SK-N-SH treated with all-trans-retinoic acid at 6 μM for 48 hours (cell line): ENCODE data around the gene FGF11.
"Not testable (repeated sequence)": the region's sequence is repeated elsewhere in the genome, so short reads cannot be mapped to it uniquely, and the experiment has no call there.

ENCODE experiments used
- ATAC-seq: fragments of 200-7000 bp; cut with Tn5 transposase; 3 replicates; pipeline ENCODE4 v1.9.1; 2020; ENCODE audit warnings: mild to moderate bottlenecking, moderate library complexity
- ARNTL ChIP-seq: fragments of 450-650 bp; formaldehyde crosslinking; IDR thresholded peaks from 2 replicates; pipeline ENCODE4 v1.5.0; 2020; ENCODE audit warnings: low read depth, mild to moderate bottlenecking, moderate library complexity, borderline replicate concordance
- BACH2 ChIP-seq: fragments of 250-450 bp; sonication (Bioruptor Pico); IDR thresholded peaks from 2 replicates; pipeline ENCODE4 v1.9.0; 2021; ENCODE audit warnings: mild to moderate bottlenecking, borderline replicate concordance
- ESRRG ChIP-seq: fragments of 250-450 bp; sonication (Bioruptor Pico); IDR thresholded peaks from 2 replicates; pipeline ENCODE4 v1.6.1; 2021; ENCODE audit warnings: mild to moderate bottlenecking
- GLIS3 ChIP-seq: fragments of 250-450 bp; sonication (Bioruptor Pico); IDR thresholded peaks from 2 replicates; pipeline ENCODE4 v1.5.0; 2020; ENCODE audit warnings: mild to moderate bottlenecking, moderate library complexity
- ISL1 ChIP-seq: fragments of 250-450 bp; sonication (Bioruptor Pico); IDR thresholded peaks from 2 replicates; pipeline ENCODE4 v2.1.2; 2022; ENCODE audit warnings: mild to moderate bottlenecking, moderate library complexity
- PPARA ChIP-seq: fragments of 250-450 bp; sonication (Bioruptor Pico); IDR thresholded peaks from 2 replicates; pipeline ENCODE4 v1.5.0; 2020; ENCODE audit warnings: mild to moderate bottlenecking, borderline replicate concordance
- RARB ChIP-seq: fragments of 250-450 bp; sonication (Bioruptor Pico); IDR thresholded peaks from 2 replicates; pipeline ENCODE4 v1.8.0; 2021; ENCODE audit warnings: mild to moderate bottlenecking, moderate library complexity
- SNAI2 ChIP-seq: fragments of 250-450 bp; sonication (Bioruptor Pico); IDR thresholded peaks from 2 replicates; pipeline ENCODE4 v1.5.0; 2020; ENCODE audit warnings: mild to moderate bottlenecking, moderate library complexity
- TCF4 ChIP-seq: fragments of 250-450 bp; sonication (Bioruptor Pico); IDR thresholded peaks from 2 replicates; pipeline ENCODE4 v1.8.0; 2021; ENCODE audit warnings: mild to moderate bottlenecking, moderate library complexity, borderline replicate concordance
- TOX ChIP-seq: fragments of 250-450 bp; sonication (Bioruptor Pico); IDR thresholded peaks from 2 replicates; pipeline ENCODE4 v1.8.0; 2021; ENCODE audit warnings: mild to moderate bottlenecking, moderate library complexity, borderline replicate concordance
- ZC3H10 ChIP-seq: fragments of 250-450 bp; sonication (Bioruptor Pico); IDR thresholded peaks from 2 replicates; pipeline ENCODE4 v1.5.1; 2021; ENCODE audit warnings: mild to moderate bottlenecking, moderate library complexity
- ZFP3 ChIP-seq: fragments of 250-450 bp; sonication (Bioruptor Pico); IDR thresholded peaks from 2 replicates; pipeline ENCODE4 v1.5.0; 2020; ENCODE audit warnings: mild to moderate bottlenecking, moderate library complexity
- ZFP30 ChIP-seq: fragments of 450-650 bp; formaldehyde crosslinking; IDR thresholded peaks from 2 replicates; pipeline ENCODE4 v1.5.0; 2022; ENCODE audit warnings: mild to moderate bottlenecking, moderate library complexity
- ZNF565 ChIP-seq: fragments of 450-650 bp; formaldehyde crosslinking; conservative IDR thresholded peaks from 2 replicates; pipeline ENCODE4 v1.5.0; 2020; ENCODE audit warnings: low read depth, mild to moderate bottlenecking, moderate library complexity
- ZNF70 ChIP-seq: fragments of 450-650 bp; formaldehyde crosslinking; IDR thresholded peaks from 2 replicates; pipeline ENCODE4 v1.5.0; 2020; ENCODE audit warnings: mild to moderate bottlenecking, moderate library complexity
- ZNF8 ChIP-seq: fragments of 450-650 bp; formaldehyde crosslinking; IDR thresholded peaks from 2 replicates; pipeline ENCODE4 v1.5.0; 2020; ENCODE audit warnings: mild to moderate bottlenecking, moderate library complexity
- TF ChIP-seq, protein P1 (sequence below): fragments of 250-450 bp; sonication (Bioruptor Pico); IDR thresholded peaks from 2 replicates; pipeline ENCODE4 v1.8.0; 2020; ENCODE audit warnings: mild to moderate bottlenecking, moderate library complexity, borderline replicate concordance
- TF ChIP-seq, protein P2 (sequence below): fragments of 250-450 bp; sonication (Bioruptor Pico); IDR thresholded peaks from 2 replicates; pipeline ENCODE4 v1.5.0; 2020; ENCODE audit warnings: mild to moderate bottlenecking, moderate library complexity
- TF ChIP-seq, protein P3 (sequence below): fragments of 250-450 bp; sonication (Bioruptor Pico); IDR thresholded peaks from 2 replicates; pipeline ENCODE4 v1.5.1; 2020; ENCODE audit warnings: low read depth, mild to moderate bottlenecking, moderate library complexity
- TF ChIP-seq, protein P4 (sequence below): fragments of 250-450 bp; sonication (Bioruptor Pico); IDR thresholded peaks from 2 replicates; pipeline ENCODE4 v1.5.1; 2021; ENCODE audit warnings: mild to moderate bottlenecking, moderate library complexity

Gene FGF11

DNA sequence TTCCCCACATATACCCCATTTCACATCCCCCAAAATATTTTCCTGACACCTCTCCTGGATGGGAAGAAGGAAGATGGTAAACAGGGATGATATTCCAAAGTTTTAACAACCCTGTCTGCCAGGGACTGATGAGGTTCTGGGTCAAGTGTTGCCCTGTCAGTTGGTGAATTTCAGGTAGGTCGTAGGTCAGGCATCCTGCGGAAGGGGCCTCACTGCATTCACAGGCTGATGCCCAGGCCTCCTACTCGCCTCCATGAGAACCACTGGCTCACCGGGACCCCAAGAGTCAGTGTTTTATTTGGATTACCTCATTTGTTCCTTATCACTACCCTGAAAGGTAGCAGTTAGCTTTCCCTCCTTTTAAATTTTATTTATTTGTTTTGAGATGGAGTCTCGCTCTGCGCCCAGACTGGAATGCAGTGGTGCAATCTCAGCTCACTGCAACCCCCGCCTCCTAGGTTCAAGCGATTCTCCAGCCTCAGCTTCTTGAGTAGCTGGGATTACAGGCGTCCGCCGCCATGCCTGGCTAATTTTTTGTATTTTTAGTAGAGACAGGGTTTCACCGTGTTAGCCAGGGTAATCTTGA is 29.6 kb downstream of the FGF11 start:
- ATAC-seq, result no peak
- TF ChIP-seq TOX (CRISPR knock-in tag) (no peak), ZC3H10 (CRISPR knock-in tag) (no peak), GLIS3 (CRISPR knock-in tag) (no peak), RARB (CRISPR knock-in tag) (no peak), SNAI2 (CRISPR knock-in tag) (no peak), ISL1 (CRISPR knock-in tag) (no peak), ZNF70 (no peak), PPARA (CRISPR knock-in tag) (no peak), ZFP30 (CRISPR knock-in tag) (no peak), ZNF565 (CRISPR knock-in tag) (no peak), ARNTL (CRISPR knock-in tag) (no peak), ZFP3 (CRISPR knock-in tag) (no peak), BACH2 (CRISPR knock-in tag) (no peak), TCF4 (no peak)
- TF ChIP-seq, protein P1, sequence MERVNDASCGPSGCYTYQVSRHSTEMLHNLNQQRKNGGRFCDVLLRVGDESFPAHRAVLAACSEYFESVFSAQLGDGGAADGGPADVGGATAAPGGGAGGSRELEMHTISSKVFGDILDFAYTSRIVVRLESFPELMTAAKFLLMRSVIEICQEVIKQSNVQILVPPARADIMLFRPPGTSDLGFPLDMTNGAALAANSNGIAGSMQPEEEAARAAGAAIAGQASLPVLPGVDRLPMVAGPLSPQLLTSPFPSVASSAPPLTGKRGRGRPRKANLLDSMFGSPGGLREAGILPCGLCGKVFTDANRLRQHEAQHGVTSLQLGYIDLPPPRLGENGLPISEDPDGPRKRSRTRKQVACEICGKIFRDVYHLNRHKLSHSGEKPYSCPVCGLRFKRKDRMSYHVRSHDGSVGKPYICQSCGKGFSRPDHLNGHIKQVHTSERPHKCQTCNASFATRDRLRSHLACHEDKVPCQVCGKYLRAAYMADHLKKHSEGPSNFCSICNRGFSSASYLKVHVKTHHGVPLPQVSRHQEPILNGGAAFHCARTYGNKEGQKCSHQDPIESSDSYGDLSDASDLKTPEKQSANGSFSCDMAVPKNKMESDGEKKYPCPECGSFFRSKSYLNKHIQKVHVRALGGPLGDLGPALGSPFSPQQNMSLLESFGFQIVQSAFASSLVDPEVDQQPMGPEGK (CRISPR knock-in tag), result no peak
- TF ChIP-seq, protein P2, sequence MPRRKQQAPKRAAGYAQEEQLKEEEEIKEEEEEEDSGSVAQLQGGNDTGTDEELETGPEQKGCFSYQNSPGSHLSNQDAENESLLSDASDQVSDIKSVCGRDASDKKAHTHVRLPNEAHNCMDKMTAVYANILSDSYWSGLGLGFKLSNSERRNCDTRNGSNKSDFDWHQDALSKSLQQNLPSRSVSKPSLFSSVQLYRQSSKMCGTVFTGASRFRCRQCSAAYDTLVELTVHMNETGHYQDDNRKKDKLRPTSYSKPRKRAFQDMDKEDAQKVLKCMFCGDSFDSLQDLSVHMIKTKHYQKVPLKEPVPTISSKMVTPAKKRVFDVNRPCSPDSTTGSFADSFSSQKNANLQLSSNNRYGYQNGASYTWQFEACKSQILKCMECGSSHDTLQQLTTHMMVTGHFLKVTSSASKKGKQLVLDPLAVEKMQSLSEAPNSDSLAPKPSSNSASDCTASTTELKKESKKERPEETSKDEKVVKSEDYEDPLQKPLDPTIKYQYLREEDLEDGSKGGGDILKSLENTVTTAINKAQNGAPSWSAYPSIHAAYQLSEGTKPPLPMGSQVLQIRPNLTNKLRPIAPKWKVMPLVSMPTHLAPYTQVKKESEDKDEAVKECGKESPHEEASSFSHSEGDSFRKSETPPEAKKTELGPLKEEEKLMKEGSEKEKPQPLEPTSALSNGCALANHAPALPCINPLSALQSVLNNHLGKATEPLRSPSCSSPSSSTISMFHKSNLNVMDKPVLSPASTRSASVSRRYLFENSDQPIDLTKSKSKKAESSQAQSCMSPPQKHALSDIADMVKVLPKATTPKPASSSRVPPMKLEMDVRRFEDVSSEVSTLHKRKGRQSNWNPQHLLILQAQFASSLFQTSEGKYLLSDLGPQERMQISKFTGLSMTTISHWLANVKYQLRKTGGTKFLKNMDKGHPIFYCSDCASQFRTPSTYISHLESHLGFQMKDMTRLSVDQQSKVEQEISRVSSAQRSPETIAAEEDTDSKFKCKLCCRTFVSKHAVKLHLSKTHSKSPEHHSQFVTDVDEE (CRISPR knock-in tag), result no peak
- TF ChIP-seq, protein P3, sequence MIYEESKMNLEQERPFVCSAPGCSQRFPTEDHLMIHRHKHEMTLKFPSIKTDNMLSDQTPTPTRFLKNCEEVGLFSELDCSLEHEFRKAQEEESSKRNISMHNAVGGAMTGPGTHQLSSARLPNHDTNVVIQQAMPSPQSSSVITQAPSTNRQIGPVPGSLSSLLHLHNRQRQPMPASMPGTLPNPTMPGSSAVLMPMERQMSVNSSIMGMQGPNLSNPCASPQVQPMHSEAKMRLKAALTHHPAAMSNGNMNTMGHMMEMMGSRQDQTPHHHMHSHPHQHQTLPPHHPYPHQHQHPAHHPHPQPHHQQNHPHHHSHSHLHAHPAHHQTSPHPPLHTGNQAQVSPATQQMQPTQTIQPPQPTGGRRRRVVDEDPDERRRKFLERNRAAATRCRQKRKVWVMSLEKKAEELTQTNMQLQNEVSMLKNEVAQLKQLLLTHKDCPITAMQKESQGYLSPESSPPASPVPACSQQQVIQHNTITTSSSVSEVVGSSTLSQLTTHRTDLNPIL, result no peak
- TF ChIP-seq, protein P4, sequence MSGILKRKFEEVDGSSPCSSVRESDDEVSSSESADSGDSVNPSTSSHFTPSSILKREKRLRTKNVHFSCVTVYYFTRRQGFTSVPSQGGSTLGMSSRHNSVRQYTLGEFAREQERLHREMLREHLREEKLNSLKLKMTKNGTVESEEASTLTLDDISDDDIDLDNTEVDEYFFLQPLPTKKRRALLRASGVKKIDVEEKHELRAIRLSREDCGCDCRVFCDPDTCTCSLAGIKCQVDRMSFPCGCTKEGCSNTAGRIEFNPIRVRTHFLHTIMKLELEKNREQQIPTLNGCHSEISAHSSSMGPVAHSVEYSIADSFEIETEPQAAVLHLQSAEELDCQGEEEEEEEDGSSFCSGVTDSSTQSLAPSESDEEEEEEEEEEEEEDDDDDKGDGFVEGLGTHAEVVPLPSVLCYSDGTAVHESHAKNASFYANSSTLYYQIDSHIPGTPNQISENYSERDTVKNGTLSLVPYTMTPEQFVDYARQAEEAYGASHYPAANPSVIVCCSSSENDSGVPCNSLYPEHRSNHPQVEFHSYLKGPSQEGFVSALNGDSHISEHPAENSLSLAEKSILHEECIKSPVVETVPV (CRISPR knock-in tag), result no peak

DNA sequence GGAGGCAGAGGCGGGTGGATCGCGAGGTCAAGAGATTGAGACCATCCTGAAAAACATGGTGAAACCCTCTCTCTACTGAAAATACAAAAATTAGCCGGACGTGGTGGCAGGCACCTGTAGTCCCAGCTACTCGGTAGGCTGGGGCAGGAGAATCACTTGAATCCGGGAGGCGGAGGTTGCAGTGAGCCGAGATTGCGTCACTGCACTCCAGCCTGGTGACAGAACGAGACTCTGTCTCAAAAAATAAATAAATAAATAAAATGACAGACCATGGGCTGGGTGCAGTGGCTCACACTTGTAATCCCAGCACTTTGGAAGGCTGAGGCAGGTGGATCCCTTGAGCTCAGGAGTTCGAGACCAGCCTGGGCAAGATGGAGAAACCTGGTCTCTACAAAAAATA is 30.5 kb downstream of the FGF11 start:
- not testable (repeated sequence) for ATAC-seq

DNA sequence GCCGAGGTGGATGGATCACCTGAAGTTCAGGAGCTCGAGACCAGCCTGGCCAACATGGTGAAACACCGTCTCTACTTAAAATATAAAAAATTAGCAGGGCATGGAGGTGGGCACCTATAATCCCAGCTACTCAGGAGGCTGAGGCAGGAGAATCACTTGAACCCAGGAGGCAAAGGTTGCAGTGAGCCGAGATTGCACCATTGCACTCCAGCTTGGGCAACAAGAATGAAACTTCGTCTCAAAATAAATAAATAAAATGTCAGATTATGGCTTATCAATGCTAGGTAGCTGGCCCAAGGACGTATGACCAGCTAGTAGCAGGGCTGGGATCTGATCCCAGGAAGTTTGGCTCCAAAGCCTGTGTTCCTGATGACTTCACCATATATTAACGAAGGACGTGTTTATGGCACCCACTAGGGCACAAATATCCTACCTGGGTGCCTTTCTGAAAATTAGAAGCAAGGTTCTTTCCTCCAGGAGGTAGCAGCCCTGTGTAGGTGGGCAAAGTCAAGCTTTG is 31.2 kb downstream of the FGF11 start:
- ATAC-seq, result not testable (repeated sequence)

DNA sequence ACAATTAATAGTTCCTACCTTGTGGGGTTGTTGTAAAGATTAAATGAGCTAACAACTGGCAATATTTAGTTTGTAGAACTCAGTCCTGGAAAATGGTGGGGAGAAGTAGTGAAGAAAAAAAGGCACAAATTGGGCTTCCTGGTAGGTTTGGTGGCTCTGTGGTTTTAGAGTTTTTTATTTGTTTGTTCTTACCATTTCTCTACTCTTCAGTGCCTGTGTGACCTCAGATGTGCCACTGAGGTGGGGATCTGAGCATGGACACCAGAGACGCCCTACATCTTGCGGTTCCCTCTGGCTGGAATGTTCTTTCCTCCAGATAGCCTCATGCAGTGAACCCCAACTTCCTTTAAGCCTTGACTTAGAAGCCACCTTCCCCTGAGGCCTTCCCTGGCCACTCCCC is 32.4 kb downstream of the FGF11 start:
- no peak for ATAC-seq
- TF ChIP-seq ZNF8 (CRISPR knock-in tag), result no peak
- no peak for TF ChIP-seq ESRRG (CRISPR knock-in tag)
- no peak for TF ChIP-seq ZNF565 (CRISPR knock-in tag)
- no peak for TF ChIP-seq BACH2 (CRISPR knock-in tag)
- TF ChIP-seq TCF4, result no peak
- no peak for TF ChIP-seq ZFP3 (CRISPR knock-in tag)

DNA sequence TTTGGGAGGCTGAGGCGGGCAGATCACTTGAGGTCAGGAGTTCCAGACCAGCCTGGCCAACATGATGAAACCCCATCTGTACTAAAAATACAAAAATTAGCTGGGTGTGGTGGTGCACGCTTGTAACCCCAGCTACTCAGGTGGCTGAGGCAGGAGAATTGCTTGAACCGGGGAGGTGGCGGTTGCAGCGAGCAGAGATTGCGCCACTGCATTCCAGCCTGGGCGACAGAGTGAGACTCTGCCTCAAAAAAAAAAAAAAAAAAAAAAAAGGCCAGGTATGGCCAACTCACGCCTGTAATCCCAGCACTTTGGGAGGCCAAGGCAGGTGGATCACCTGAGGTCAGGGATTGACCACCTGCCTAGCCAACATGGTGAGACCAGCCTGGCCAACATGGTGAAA is 35.5 kb downstream of the FGF11 start:
- ATAC-seq, result not testable (repeated sequence)
